ENCODE measurements around the gene MPV17. TPM values are rescaled to one million over a fixed set of nuclear protein-coding genes. Genes with fewer than 3 reads are reported as not detected.

MPV17 gene
- total and polyA plus RNA-seq, 12 donors = 96.8 to 568 (median 165) TPM

DNA sequence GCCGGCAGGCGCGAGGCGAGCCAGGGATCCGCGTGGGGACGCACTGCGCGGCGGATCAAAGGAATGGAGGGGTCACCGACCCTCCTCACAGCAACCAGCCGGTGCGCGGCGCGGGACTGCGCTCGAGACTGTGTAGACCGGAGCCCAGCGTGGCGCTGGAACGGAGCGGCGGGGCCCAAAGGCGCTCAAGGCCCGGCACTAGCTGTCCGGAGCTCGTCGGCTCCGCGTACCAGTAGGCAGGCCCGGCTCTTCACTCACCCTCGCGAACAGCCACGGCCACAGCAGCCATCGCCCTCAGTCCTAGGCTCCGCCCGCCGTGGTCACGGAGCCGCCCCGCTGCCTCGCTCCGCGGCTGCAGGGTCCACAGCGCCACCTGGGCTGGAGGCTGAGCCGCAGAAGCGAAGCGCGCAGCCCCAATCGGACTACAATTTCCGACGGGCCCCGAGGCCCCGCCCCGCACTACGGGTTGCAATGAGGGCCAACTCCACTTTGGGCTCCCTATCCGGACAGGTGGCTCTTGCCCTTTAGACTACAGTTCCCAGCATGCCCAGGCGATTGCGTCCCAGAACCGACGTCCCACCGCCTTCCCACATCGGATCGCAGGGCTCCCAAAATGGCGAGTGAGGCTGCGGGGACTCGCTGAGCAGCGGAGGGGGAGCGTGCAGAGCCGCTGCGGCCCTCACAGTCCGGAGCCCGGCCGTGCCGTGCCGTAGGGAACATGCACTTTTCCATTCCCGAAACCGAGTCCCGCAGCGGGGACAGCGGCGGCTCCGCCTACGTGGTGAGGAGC, 47.3 kb upstream of the MPV17 start, which contains the start of the genes EIF2B4 and SNX17:
TSS of gene EIF2B4 (minus strand) at position 313 of the 790 bp plus-strand sequence. CDS start at position 289, 24 bp downstream.
TSS of gene SNX17 (plus strand) at position 591 of the 790 bp plus-strand sequence. CDS start at position 719, 128 bp downstream.
- peaks cover 0 to 62% of the 10 kb centered on the region in 2 donors for H3K36me3 ChIP-seq (replicated peaks in 1 of 2)
- H3K27me3 ChIP-seq = no peaks in the 10 kb centered on the region
- peaks cover 17 to 33% of the 10 kb centered on the region in 2 donors for H3K4me1 ChIP-seq (replicated peaks in 1 of 2)
- WGBS, 4 donors = 0% methylated on average over 50 to 85 of the region's 85 CpGs; no CpG with 5 or more reads in 1 of the 4 donors
- DNase-seq = peak; percentile 99 to 100 (median 99)
- H3K27ac ChIP-seq = peak within 1 kb of the TSS; percentile 70 to 98 (median 96)
- intact Hi-C loops (cut with DNase I) = no loop called here
- TF ChIP-seq, protein P1, sequence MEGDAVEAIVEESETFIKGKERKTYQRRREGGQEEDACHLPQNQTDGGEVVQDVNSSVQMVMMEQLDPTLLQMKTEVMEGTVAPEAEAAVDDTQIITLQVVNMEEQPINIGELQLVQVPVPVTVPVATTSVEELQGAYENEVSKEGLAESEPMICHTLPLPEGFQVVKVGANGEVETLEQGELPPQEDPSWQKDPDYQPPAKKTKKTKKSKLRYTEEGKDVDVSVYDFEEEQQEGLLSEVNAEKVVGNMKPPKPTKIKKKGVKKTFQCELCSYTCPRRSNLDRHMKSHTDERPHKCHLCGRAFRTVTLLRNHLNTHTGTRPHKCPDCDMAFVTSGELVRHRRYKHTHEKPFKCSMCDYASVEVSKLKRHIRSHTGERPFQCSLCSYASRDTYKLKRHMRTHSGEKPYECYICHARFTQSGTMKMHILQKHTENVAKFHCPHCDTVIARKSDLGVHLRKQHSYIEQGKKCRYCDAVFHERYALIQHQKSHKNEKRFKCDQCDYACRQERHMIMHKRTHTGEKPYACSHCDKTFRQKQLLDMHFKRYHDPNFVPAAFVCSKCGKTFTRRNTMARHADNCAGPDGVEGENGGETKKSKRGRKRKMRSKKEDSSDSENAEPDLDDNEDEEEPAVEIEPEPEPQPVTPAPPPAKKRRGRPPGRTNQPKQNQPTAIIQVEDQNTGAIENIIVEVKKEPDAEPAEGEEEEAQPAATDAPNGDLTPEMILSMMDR (IDR thresholded peaks at IDR 0.05) = peak; percentile 40 to 78 (median 62)
- TF ChIP-seq POLR2A (IDR thresholded peaks at IDR 0.05) = peak; percentile 81 to 91
- H3K9me3 ChIP-seq (replicated peaks in 1 of 3) = no peaks in the 10 kb centered on the region
- H3K4me3 ChIP-seq = peak within 1 kb of the TSS; percentile 73 to 95 (median 87)

- no peak for TF ChIP-seq POLR2A (IDR thresholded peaks at IDR 0.05)
- peaks cover 17 to 33% of the 10 kb centered on the region in 2 donors for H3K4me1 ChIP-seq (replicated peaks in 1 of 2)
- no peaks in the 10 kb centered on the region for H3K9me3 ChIP-seq (replicated peaks in 1 of 3)
- H3K27ac ChIP-seq = peak overlapping the region; percentile 70 to 98 (median 96)
- H3K4me3 ChIP-seq = peak overlapping the region; percentile 21 to 95 (median 70)
- intact Hi-C loops (cut with DNase I) = loop anchor here in 1 of 2 donors (5.0 kb wide), 1 partner anchor 42 kb away; no protein-coding TSS in a partner anchor
- WGBS, 4 donors = 1 to 7% (median 1%) methylated on average over 9 to 18 of the region's 18 CpGs
- DNase-seq = peak in 6 of 7 donors; percentile 80 to 87 (median 82)
- H3K36me3 ChIP-seq (replicated peaks in 1 of 2) = peaks cover 0 to 61% of the 10 kb centered on the region in 2 donors
- no peaks in the 10 kb centered on the region for H3K27me3 ChIP-seq
Observed at GRCh38 chr2:27369471-27370025, 46.7 kb upstream of the MPV17 start.

GRCh38 chr2:27363933-27364332, 41.0 kb upstream of the MPV17 start:
- intact Hi-C loops (cut with DNase I) = no loop called here
- no peaks in the 10 kb centered on the region for H3K9me3 ChIP-seq (replicated peaks in 1 of 3)
- H3K27ac ChIP-seq = no peak overlapping the region
- H3K4me1 ChIP-seq (replicated peaks in 1 of 2) = peaks cover 2 to 8% of the 10 kb centered on the region in 2 donors
- no peaks in the 10 kb centered on the region for H3K27me3 ChIP-seq
- DNase-seq = no peak
- TF ChIP-seq POLR2A (IDR thresholded peaks at IDR 0.05) = no peak
- TF ChIP-seq, protein P1 (IDR thresholded peaks at IDR 0.05) = no peak
- WGBS, 4 donors = 78 to 84% (median 80%) methylated on average over 2 of the region's 2 CpGs
- peaks cover 0 to 55% of the 10 kb centered on the region in 2 donors for H3K36me3 ChIP-seq (replicated peaks in 1 of 2)
- H3K4me3 ChIP-seq = no peak overlapping the region

DNA sequence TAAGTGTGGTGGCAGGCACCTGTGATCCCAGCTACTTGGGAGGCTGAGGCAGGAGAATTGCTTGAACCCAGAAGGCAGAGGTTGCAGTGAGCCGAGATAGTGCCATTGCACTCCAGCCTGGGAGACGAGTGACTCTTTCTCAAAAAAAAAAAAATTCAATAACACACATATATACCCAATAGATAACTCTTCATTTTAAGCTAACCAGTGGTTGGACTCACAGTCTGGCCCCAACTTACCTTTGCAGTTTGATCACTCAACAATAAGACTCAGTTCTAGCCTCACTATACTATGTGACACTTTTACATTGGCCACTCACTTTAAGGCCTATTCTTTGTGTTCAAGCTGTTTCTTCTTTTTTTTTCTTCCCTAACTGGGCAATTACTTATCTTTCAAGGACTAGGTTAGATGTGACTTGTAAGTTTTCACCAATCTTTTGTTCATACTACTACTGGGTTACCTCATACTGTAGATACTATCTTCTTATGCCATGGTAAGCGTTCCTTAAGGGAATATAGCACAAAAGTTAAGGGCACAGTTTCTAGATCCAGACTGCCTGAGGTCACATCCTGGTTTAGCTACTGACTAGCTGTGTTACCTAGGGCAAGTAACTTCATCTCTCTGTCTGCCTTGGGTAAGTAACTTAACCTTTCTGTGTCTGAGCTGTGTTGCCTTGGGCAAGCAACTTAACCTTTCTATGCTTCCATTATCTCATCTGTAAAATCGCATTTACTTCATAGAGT, 40.0 kb upstream of the MPV17 start:
- H3K36me3 ChIP-seq (replicated peaks in 1 of 2) = peaks cover 0 to 45% of the 10 kb centered on the region in 2 donors
- H3K4me3 ChIP-seq = no peak overlapping the region

More for the DNA sequence above, 40.0 kb upstream of the MPV17 start:
- no peak for TF ChIP-seq POLR2A (IDR thresholded peaks at IDR 0.05)
- TF ChIP-seq, protein P1 (IDR thresholded peaks at IDR 0.05) = no peak
- intact Hi-C loops (cut with DNase I) = no loop called here
- 81 to 96% (median 91%) methylated on average over 4 of the region's 4 CpGs for WGBS, 4 donors
- no peak for DNase-seq
- H3K4me1 ChIP-seq (replicated peaks in 1 of 2) = peaks cover 4 to 5% of the 10 kb centered on the region in 2 donors
- H3K27ac ChIP-seq = no peak overlapping the region
- no peaks in the 10 kb centered on the region for H3K9me3 ChIP-seq (replicated peaks in 1 of 3)
- H3K27me3 ChIP-seq = no peaks in the 10 kb centered on the region

Measured in adrenal gland (tissue), 12 donors.